GOT3 (cell line): ENCODE results near the gene TAPBPL.
"Not testable (repeated sequence)": the region's sequence is repeated elsewhere in the genome, so short reads cannot be mapped to it uniquely, and the experiment has no call there.

Experiments
- DNase-seq: peaks from one replicate; lab custom pipeline; 2025; ENCODE audit warnings: mixed read lengths; lab: John Stamatoyannopoulos, UW

TAPBPL gene

DNA sequence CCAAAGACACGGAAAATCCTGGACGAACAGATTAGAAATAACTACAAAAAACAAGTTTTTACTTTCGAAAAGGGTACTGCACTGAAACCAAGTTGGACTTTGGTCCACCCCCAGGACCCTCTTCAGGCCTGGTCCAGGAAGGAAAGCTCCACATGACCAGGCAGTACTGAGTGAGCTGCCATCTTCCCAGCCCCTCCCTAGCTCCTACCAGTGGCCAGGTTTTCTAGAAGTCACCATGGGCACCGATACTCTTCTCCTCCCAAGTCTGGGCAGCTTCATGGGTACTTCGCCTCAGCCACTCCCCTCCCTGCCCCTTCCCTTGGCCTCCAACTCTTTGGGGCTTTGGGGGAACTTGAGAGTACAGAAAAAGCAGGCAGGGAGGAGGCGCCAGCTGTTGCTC, 12.0 kb downstream of the TAPBPL start:
- no peak for DNase-seq

DNA sequence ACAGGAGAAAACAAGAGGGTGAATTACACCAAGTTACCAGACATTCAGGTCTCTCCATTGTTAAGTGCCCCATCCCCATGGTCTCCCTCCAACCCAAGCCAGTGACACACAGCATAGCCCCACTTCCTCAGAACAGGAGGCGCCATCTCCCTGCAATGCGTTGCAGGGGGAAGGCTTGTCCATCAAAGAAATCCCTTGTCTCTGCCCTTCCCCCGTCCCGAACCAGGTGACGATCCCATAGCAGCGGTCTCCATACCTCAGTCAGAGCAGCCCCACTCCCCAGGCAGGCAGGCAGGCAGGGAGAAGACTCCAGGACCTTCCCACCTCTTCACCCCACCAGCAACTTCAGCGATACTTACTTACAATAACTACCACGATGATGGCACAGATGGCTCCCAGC, 12.7 kb downstream of the TAPBPL start:
- no peak for DNase-seq

DNA sequence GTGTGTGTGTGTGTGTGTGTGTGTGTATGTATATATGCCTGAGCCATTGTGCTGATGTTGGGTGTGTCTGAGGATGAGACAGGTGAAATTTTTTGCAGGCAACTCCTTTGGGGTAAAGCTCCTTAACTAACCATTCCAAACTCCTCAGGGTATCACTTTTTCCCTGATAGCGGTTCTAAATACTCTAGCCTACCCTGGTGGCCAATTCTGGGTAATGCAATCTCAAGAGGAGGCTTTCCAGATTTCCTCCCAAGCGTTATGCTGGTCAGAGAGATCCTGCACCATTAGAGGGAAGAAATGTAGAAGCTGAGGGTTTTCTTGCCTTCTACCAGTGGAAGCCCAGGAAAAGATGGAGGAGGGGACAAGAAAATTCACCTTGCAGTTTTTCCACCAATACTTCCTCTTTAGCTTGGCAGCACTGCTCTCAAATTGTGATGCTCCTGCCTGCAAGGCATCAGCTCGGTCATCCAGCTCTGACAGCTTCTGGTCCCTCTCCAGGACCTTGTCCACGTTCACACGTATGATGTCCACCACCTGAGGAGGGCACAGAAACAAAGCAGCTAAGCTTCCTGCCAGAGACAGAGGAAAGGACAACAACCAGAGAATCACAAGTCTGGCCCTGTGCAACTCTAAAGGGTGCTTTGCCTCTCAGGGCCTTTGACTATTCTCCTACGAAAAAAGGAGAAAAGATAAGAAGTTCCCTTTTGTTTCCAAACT, 13.8 kb downstream of the TAPBPL start:
- no peak for DNase-seq

DNA sequence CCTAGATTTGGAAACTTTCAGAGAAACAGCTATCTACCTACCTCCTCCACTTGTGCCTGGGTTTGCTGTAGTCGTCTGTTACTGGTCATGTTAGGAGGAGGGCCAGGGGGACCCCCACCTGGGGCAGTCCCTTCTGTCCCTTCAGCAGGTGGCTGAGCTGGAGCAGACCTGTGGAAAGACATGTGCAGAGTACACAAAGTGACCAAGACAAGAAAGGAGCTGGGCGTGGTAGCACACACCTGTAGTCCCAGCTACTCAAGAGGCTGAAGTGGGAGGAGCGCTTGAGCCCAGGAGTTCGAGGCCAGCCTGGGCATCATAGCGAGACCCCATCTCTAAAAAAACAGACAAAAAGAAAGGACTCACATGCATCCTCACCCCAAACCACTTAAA, 14.3 kb downstream of the TAPBPL start:
- no peak for DNase-seq

DNA sequence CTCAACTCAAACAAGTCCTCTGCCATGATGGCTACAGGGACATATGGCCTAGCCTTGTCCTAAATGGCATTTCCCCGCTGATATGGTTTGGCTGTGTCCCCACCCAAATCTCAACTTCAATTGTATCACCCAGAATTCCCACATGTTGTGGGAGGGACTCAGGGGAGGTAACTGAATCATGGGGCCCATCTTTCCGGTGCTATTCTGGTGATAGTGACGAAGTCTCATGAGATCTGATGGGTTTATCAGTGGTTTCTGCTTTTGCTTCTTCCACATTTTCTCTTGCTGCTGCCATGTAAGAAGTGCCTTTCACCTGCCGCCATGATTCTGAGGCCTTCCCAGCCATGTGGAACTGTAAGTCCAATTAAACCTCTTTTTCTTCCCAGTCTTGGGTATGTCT, 14.9 kb downstream of the TAPBPL start:
- not testable (repeated sequence) for DNase-seq

DNA sequence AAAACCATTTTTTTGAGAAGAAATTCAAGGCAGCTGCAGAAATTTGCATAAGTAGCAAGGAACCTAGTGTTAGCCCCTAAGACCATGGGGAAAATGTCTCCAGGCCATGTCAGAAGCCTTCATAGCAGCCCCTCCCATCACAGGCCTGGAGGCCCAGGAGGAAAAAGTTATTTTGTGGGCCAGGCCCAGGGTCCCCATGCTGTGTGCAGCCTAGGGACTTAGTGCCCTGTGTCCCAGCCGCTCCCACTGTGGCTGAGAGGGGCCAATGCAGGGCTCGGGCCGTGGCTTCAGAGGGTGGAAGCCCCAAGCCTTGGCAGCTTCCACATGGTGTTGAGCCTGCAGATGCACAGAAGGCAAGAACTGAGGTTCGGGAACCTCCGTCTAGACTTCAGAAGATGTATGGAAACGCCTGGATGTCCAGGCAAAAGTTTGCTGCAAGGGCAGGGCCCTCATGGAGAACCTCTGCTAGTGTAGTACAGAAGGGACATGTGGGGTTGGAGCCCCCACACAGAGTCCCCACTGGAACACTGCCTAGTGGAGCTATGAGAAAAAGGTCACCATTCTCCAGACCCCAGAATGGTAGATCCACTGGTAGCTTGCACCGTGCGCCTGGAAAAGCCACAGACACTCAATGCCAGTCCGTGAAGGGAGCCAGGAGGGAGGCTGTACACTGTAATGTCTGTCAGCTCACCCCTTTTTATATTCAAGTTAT, 15.9 kb downstream of the TAPBPL start:
- DNase-seq, result not testable (repeated sequence)

DNA sequence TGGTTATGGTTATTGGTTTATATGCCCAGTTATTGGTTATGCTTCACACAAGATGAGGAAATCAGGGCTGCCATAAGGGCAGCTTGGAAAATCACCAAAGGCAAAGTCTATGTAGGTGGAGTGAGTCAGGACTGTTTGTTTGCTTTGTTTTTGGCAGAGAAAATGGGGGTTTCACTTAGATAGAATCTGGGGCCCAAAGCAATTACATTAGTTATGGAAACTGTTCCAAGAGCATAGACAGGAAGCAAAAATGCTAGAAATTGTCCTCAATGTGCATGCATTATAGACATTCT, 16.4 kb downstream of the TAPBPL start:
- no peak for DNase-seq

DNA sequence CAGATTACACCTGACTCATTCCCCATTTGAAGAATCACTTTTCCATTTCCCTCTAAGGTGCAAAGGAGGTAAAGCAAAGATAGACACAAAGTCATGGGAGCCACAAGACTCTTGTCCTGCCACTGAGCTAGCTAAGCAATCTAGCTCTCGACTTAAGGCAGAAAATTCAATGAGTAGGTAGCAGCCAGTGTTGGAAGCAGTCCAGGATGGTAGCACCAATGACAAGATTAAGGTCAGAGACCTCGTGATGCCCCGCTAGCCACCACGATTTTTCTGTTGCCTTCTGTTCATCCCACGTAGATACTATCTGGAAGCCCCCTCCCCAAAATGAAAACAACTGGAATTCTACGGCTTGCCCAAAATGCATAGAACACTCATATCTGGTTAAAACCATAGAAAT, 17.2 kb downstream of the TAPBPL start:
- DNase-seq, result no peak

DNA sequence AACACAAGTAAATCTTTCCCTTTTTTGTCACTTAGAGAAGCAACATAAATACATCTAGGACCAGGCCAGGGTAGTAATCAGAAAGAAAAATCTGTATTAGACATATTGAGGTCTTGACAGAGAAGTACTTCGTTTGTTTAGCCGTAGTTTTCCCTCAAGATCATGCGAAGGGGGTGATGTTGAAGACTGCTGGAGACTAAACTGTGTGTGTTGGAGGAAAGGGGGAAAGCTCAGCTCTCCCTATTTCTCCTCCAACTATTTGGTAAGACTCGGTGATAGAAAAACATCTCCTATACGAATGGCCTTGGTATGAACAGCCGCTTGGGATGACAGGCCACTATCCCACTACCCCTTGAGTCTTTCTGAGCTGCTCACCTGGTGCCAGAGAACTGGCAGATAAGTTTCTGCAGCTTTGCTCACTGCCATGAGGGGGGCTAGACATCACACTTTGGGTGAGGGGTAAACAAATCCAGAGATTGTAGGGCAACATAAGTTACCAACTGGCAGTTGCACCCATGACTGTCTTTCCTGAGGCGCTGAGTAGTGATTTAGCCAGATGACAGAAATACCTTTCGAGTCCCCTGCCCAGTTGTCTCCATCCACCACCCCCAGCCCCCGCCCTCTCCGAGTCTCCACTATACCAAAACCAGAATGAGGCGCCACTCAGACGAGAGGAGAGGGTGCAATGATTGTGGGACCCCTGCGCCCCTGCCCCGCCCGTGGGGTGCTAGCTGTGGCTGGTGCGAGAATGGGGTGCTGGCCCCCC, 17.9 kb downstream of the TAPBPL start:
- DNase-seq, result no peak

DNA sequence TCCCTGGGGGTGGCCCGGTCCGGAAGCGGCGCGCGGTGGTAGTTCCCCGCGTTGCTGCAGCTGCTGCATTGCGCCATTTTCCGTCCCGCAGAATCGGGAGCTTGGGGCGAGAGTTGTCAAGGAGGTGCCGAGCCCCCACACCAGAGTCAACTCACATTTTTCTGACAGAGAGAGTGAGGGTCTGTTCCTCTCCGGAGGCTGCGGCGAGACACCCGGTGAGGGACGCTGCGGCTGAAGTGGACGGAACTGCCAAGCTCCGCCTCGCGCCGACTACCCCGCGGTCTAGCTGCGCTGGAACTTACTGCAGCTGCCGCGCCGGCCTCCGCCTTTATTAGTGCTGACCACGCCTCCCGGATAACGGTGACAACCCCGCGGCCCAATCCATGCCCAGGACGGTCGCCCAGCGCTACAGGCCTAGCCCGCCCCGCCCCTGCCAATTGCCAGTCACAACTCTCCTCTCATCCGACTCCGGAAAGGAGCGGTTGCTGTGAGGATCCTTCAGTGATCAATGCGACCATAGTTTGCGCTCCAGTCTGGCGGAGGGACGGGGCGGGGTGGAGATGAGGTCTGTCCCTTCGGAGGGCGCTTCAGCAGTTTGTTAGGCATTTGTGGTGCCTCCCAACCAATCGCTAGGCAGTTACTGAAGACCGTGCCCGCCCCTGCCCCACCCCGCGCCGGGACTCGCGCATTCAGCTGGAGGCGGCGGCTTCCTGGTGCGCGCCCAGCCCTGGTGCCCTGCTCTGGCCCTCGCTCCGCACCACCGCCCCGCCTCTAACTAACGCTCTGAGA, 18.7 kb downstream of the TAPBPL start, which contains the start of gene VAMP1:
TSS of gene VAMP1 (minus strand) at position 303 of the 789 bp plus-strand sequence. CDS start at position 157, 146 bp downstream.
- DNase-seq, result peak; percentile 93

DNA sequence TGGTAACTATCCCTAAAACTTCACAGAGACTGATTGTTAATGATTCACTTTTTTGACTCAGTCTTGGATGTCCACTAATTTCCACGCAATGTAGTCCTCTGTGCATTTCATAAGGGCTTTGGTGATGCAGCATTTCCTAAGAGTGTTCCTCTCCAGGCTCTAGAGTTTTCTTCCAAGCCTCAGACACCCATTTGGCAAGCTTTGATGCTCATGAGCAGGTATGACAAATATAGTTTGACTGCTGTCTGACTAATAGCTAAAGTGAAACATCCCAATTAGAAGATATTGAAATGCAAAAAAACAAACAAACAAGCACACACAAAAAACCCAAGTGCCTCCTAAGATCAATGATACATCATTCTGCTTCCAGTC, 20.1 kb downstream of the TAPBPL start:
- no peak for DNase-seq

DNA sequence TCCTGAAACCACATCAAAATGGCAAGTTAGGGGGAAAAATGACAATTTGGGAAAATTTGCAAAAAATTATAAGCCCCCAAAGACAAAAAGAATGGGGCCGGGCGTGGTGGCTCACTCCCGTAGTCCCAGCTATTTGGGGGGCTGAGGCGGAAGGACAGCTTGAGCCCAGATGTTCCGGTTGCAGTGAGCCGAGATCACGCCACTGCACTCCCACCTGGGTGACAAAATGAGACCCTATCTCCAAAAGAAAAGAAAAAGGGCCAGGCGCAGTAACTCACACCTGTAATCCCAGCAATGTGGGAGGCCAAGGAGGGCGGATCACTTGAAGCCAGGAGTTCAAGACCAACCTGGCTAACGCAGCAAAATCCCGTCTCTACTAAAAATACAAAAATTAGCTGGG, 20.6 kb downstream of the TAPBPL start:
- no peak for DNase-seq

DNA sequence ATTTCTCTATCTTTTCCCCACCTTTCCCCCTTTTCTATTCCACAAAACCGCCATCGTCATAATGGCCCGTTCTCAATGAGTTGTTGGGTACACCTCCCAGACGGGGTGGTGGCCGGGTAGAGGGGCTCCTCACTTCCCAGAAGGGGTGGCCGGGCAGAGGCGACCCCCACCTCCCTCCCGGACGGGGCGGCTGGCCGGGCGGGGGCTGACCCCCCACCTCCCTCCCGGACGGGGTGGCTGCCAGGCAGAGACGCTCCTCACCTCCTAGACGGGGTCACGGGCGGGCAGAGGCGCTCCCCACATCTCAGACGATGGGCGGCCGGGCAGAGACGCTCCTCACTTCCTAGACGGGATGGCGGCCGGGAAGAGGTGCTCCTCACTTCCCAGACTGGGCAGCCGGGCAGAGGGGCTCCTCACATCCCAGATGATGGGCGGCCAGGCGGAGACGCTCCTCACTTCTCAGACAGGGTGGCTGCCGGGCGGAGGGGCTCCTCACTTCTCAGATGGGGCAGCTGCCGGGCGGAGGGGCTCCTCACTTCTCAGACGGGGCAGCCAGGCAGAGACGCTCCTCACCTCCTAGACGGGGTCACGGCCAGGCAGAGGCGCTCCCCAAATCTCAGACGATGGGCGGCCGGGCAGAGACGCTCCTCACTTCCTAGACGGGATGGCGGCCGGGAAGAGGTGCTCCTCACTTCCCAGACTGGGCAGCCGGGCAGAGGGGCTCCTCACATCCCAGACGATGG, 23.6 kb downstream of the TAPBPL start:
- DNase-seq, result not testable (repeated sequence)

DNA sequence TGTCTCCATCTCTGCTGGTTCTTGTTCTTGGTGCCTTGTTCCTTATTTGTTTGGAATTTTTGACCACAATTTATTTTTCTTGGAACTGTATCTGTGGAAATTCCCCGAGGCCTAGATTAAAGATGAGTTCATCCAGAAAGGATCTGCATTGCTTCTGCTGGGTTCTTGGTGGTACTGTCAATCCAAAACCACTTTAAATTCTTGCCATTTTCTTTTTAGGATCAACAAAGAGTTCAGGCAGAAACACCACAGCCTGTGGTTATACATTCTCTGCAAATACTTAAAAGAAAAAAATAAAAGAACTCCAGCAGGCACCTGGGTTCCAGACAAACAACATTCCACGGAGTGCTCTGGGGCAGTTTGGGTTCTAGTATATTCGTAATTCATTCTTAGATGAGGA, 24.6 kb downstream of the TAPBPL start:
- DNase-seq, result no peak

DNA sequence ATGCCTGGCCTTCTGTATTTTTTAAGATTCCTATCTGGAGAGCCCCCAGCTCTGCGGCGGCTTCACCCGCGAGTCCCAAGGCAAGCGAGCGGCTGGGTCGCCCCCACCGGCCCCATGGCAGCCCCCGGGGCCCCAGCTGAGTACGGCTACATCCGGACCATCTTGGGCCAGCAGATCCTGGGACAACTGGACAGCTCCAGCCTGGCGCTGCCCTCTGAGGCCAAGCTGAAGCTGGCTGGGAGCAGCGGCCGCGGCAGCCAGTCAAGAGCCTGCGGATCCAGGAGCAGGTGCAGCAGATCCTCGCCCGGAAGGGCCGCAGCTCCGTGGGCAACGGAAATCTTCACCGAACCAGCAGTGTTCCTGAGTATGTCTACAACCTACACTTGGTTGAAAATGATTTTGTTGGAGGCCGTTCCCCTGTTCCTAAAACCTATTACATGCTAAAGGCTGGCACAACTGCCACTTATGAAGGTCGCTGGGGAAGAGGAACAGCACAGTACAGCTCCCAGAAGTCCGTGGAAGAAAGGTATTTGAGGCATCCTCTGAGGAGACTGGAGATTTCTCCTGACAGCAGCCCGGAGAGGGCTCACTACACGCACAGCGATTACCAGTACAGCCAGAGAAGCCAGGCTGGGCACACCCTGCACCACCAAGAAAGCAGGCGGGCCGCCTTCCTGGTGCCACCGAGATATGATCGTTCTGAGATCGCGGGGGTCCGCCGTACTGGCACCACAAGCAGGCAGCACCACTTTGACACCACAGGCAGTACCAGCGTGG, 25.9 kb downstream of the TAPBPL start:
- not testable (repeated sequence) for DNase-seq

DNA sequence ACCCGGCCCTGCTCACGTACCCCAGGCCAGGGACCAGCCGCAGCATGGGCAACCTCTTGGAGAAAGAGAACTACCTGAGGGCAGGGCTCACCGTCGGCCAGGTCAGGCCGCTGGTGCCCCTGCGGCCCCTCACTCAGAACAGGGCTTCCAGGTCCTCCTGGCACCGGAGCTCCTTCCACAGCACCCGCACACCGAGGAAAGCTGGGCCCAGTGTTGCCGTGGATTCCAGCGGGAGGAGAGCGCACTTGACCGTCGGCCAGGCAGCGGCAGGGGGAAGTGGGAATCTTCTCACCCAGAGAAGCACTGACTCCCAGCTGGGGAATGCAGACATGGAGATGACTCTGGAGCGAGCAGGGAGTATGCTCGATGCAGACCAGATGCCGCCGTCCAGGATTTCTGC, 26.6 kb downstream of the TAPBPL start:
- no peak for DNase-seq

DNA sequence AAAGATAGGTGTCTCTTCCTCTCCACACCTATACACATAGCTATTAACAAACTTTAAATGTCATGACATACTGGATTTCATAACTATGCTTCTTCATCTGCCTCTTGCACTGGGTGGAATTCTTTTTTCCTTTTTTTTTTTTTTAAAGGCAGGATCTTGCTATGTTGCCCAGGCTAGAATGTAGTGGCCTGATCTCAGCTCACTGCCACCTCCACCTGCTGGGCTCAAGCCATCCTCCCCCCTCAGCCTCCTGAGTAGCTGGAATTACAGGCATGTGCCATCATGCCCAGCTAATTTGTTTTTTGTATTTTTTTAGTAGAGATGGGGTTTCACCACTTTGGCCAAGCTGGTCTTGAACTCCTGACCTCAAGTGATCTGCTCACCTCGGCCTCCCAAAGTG, 36.4 kb downstream of the TAPBPL start:
- no peak for DNase-seq

DNA sequence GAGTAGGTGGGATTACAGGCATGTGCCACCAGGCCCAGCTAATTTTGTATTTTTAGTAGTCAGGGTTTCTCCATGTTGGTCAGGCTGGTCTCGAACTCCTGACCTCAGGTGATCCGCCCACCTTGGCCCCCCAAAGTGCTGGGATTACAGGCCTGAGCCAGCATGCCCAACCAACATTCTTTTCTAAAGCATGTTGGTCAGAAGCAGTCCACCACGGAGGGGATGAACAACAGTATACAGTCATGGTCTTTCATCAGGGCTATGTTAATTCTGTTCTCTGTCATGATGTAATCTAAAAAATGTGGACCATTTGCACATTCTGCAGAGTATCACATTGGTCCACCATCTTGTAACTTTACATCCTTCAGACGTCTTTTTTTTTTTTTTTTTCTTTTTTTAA, 37.6 kb downstream of the TAPBPL start:
- no peak for DNase-seq

DNA sequence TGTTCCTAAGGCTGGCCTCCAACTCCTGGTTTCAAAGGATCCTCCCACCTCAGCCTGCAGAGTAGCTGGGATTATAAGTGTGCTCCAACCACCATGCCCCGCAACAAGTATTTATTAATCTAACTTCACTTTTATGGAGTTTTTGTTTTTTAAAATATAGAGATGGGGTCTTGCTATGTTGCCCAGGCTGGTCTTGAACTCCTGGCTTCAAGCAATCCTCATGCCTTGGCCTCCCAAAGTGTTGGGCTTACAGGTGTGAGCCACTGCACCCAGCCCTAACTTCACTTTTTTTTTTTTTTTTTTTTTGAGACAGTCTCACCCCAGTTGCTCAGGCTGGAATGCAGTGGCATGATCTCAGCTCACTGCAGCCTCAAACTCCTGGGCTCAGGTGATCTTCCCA, 38.8 kb downstream of the TAPBPL start:
- not testable (repeated sequence) for DNase-seq

DNA sequence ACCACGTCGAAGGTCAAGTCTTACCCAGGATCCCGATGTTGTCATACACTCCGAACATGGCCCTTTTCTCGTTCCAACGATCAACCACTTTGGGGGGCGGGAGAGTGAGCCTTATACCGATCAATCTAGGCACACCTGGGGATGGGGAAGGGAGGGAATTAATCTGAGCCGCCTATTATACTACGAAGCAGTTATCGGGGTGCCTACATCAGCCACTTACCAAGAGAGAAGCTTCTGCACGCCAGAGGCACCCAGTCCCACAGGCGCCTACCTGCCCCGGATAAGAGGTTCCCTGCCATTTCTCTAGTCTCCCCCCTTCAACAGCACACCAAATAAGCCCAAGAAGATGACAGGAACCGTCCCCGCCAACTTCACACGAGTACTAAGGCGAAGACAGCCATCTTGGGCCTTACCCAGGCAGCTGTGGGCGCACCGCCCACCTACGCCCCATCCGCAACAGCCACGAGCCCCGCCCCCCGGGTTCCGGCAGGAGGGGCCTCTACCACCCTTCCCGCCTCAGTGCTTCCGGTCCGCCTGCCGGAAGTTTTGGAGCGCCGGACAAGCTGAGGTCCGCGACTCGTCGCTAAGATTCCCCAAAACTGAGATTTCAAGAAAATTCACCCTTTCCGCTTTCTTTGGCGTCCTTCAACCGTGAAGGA, 41.1 kb downstream of the TAPBPL start, which contains the start of gene MRPL51:
TSS of gene MRPL51 (minus strand) at position 425 of the 659 bp plus-strand sequence. CDS start at position 299, 126 bp downstream.
- DNase-seq, result peak; percentile 90
